ENCODE results near the gene HAUS6.
"Not testable (repeated sequence)": the region's sequence is repeated elsewhere in the genome, so short reads cannot be mapped to it uniquely, and the experiment has no call there.

DNA sequence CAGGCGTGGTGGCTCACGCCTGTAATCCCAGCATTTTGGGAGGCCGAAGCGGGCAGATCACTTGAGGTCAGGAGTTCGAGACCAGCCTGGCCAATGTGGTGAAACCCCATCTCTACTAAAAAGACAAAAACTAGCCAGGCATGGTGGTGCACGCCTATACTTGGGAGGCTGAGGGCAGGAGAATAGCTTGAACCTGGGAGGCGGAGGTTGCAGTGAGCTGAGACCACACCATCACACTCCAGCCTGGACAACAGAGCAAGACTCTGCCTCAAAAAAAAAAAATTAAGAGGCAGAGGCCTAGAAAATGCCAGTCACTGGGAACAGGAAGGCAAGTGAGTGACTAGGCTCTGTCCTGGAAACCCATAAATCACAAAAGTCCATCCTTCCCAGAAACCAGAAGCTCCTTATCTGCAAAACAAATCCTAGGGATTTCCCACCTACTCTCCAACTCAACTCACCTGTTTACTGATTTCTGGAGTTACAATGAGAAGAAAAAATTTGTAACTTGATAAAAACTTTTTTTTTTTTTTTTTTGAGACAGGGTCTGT lies 10.4 kb upstream of the HAUS6 start:
- TF ChIP-seq, protein P1, sequence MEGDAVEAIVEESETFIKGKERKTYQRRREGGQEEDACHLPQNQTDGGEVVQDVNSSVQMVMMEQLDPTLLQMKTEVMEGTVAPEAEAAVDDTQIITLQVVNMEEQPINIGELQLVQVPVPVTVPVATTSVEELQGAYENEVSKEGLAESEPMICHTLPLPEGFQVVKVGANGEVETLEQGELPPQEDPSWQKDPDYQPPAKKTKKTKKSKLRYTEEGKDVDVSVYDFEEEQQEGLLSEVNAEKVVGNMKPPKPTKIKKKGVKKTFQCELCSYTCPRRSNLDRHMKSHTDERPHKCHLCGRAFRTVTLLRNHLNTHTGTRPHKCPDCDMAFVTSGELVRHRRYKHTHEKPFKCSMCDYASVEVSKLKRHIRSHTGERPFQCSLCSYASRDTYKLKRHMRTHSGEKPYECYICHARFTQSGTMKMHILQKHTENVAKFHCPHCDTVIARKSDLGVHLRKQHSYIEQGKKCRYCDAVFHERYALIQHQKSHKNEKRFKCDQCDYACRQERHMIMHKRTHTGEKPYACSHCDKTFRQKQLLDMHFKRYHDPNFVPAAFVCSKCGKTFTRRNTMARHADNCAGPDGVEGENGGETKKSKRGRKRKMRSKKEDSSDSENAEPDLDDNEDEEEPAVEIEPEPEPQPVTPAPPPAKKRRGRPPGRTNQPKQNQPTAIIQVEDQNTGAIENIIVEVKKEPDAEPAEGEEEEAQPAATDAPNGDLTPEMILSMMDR (IDR thresholded peaks at IDR 0.05; ENCODE audit: low read depth, low read length): not testable (repeated sequence)
- not testable (repeated sequence) for TF ChIP-seq POLR2A (IDR thresholded peaks at IDR 0.05; ENCODE audit: extremely low read depth, insufficient read length)
